ENCODE data around the gene MGAT5B.

GRCh38 chr17:76982408-76983074 lies 114.3 kb downstream of the MGAT5B start:
- TF ChIP-seq NFYB (IDR thresholded peaks at IDR 0.05; ENCODE audit: insufficient read depth, low read depth, low read length) (no peak), FOXK2 (IDR thresholded peaks at IDR 0.05) (no peak), RAD21 (IDR thresholded peaks at IDR 0.05; ENCODE audit: insufficient read depth, low read depth, low read length) (no peak), SREBF2 (IDR thresholded peaks at IDR 0.05; ENCODE audit: low read length) (no peak), ZNF217 (IDR thresholded peaks at IDR 0.05) (no peak), TARDBP (IDR thresholded peaks at IDR 0.05; ENCODE audit: borderline replicate concordance) (no peak), ATF2 (IDR thresholded peaks at IDR 0.05; ENCODE audit: low read length) (no peak)
